RWPE2 (cell line): Measurements from ENCODE around the gene SPECC1.

Experiments used
- ATAC-seq: fragments of 200-7000 bp; cut with Tn5 transposase; 3 replicates; pipeline ENCODE4 v1.9.1; 2021; ENCODE audit warnings: low read depth
- DNase-seq: peaks from one replicate; pipeline ENCODE4 v3.0.0-alpha.2; 2020; ENCODE audit warnings: low spot score
- H3K27ac ChIP-seq: fragments of 450-650 bp; 2 replicates; pipeline ENCODE4 v1.5.1; 2017; ENCODE audit warnings: mild to moderate bottlenecking; ENCODE audit not compliant: poor library complexity, severe bottlenecking
- H3K27me3 ChIP-seq: fragments of 250-450 bp; sonication (Bioruptor Pico); 2 replicates; pipeline ENCODE4 v1.5.1; 2021; ENCODE audit warnings: mild to moderate bottlenecking, moderate library complexity; ENCODE audit not compliant: insufficient read depth, poor library complexity, severe bottlenecking
- H3K36me3 ChIP-seq: fragments of 250-450 bp; sonication (Bioruptor Pico); 2 replicates; pipeline ENCODE4 v1.5.1; 2020; ENCODE audit warnings: low read depth, mild to moderate bottlenecking, moderate library complexity
- H3K4me1 ChIP-seq: fragments of 250-450 bp; sonication (Bioruptor Pico); 2 replicates; pipeline ENCODE4 v1.5.1; 2021; ENCODE audit warnings: mild to moderate bottlenecking, moderate library complexity; ENCODE audit not compliant: insufficient read depth, poor library complexity, severe bottlenecking
- H3K4me3 ChIP-seq: fragments of 250-450 bp; sonication (Bioruptor Pico); 2 replicates; pipeline ENCODE4 v1.5.1; 2021; ENCODE audit warnings: mild to moderate bottlenecking, moderate library complexity; ENCODE audit not compliant: severe bottlenecking
- H3K9me3 ChIP-seq: fragments of 250-450 bp; sonication (Bioruptor Pico); 2 replicates; pipeline ENCODE4 v1.5.1; 2021; ENCODE audit warnings: mild to moderate bottlenecking, moderate library complexity; ENCODE audit not compliant: severe bottlenecking
- TF ChIP-seq, protein P1 (sequence below): fragments of 450-650 bp; IDR thresholded peaks from one replicate; pipeline ENCODE4 v1.5.1; 2017; ENCODE audit warnings: mild to moderate bottlenecking, moderate library complexity; ENCODE audit not compliant: poor library complexity, severe bottlenecking

The SPECC1 gene

DNA sequence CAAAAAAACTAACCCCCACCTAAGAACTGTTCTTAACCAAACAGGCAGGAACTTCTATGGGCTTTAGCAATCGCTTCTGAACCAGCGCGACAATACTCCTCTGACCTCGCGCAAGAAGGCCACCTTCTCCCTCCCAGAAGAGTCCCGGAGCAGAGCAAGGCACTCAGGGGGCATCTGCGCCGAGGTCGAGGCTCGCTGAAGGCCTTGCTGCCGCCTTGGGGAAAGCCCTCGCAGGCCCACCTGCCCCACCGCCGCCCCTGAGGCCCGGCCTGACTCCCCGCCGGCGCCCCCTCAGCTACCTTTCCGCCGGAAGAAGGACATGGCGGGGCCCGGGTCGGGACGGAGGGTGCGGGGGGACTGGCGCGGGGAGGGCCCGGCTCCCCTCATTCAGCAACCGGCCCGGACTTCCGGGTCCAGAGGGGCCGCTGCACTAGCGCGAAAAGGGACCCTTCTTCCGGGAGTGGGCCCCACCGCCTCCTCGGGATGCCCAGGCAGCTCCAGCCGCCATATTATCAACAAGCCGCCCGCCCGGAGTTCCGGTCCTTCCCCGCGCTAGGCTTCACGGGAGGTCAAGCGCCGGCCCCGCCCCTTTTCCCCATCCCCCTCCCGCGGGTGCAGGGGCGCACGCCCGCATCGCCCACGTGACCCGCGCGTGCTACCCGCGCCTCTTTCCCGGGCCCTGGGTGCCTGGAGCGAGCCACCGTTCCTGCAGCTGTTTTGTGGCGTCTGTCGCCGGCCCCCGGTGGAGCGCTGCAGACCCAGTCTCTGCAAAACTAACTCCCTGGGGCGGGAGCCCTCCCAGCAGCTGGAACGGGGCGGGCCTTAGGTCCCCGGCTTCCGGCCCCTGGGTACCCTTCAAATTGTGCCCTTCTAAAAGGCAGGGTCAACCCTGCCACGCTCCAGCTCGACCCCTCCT is 31.6 kb upstream of the SPECC1 start, which contains the start of gene AKAP10:
AKAP10 (minus strand) TSS at position 536 of the 916 bp plus-strand sequence; CDS start at position 387, 149 bp downstream.
- Histone ChIP-seq H3K36me3 (peaks cover 33% of the 10 kb centered on the region), H3K4me3 (peak within 1 kb of the TSS; percentile 93), H3K4me1 (no peaks in the 10 kb centered on the region), H3K27ac (peak within 1 kb of the TSS; percentile 69), H3K9me3 (no peaks in the 10 kb centered on the region), H3K27me3 (no peaks in the 10 kb centered on the region)
- DNase-seq: peak; percentile 89
- ATAC-seq: peak; percentile 90
- TF ChIP-seq, protein P1, sequence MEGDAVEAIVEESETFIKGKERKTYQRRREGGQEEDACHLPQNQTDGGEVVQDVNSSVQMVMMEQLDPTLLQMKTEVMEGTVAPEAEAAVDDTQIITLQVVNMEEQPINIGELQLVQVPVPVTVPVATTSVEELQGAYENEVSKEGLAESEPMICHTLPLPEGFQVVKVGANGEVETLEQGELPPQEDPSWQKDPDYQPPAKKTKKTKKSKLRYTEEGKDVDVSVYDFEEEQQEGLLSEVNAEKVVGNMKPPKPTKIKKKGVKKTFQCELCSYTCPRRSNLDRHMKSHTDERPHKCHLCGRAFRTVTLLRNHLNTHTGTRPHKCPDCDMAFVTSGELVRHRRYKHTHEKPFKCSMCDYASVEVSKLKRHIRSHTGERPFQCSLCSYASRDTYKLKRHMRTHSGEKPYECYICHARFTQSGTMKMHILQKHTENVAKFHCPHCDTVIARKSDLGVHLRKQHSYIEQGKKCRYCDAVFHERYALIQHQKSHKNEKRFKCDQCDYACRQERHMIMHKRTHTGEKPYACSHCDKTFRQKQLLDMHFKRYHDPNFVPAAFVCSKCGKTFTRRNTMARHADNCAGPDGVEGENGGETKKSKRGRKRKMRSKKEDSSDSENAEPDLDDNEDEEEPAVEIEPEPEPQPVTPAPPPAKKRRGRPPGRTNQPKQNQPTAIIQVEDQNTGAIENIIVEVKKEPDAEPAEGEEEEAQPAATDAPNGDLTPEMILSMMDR: no peak

DNA sequence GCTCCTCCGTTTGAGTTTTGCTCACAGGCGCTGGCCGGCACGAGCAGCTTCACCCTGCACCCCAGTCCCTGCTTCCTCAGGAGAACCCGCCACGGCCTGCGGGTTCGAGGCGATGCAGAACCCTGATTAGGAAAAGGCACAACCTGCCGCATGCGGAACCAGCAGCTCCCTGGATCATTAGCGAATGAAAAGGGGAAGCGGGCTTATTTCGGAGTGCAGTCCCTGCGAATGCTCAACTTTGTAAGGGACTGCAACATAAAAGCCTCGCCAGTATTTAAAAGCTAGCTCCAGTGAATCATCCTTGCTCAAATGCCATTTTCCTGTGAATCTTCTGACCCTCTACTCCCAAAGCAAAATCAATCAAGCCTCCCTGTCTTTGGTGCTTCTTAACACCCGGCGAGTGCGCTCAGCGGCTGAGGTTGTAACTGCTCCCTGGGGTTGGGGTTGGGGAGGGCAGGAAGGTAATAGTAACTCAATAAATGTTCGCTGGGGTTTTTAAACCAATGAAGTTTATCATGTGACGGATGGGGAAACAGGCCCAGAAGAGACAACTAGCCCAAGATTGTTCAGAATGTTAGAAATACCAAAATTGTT is 30.9 kb upstream of the SPECC1 start:
- H3K9me3 ChIP-seq: no peaks in the 10 kb centered on the region
- H3K27me3 ChIP-seq: no peaks in the 10 kb centered on the region
- H3K4me3 ChIP-seq: peak overlapping the region; percentile 93
- H3K36me3 ChIP-seq: peaks cover 25% of the 10 kb centered on the region
- peak overlapping the region; percentile 69 for H3K27ac ChIP-seq
- ATAC-seq (no peak), DNase-seq (no peak)
- TF ChIP-seq, protein P1: no peak
- H3K4me1 ChIP-seq: no peaks in the 10 kb centered on the region

DNA sequence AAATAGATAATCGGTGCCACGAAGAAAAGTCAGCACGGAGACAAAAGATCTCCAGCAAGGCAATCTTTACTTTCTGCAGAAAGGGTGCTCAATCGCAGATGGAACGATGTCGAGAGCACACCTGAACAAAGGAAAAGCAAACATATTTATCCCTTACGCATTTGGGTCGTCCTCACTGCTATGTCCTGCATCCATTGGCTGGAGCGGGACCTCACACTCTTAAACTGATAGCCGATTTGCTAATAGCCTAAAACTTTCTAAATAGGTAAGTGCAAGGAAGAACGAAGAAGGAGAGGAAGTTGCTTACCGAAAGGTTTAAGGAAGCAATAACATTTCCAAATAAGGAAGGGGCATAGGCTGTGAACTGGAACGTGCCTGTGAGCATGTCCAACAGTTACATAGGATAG is 30.4 kb upstream of the SPECC1 start:
- Histone ChIP-seq H3K27ac (no peak overlapping the region), H3K4me1 (no peaks in the 10 kb centered on the region), H3K4me3 (no peak overlapping the region), H3K9me3 (no peaks in the 10 kb centered on the region), H3K27me3 (no peaks in the 10 kb centered on the region), H3K36me3 (peaks cover 20% of the 10 kb centered on the region)
- TF ChIP-seq, protein P1: no peak
- no peak for ATAC-seq
- DNase-seq: no peak

GRCh38 chr17:19979917-19980770 is 29.0 kb upstream of the SPECC1 start:
- no peaks in the 10 kb centered on the region for H3K4me1 ChIP-seq
- no peaks in the 10 kb centered on the region for H3K27me3 ChIP-seq
- no peak overlapping the region for H3K27ac ChIP-seq
- no peak for DNase-seq
- H3K4me3 ChIP-seq: no peak overlapping the region
- TF ChIP-seq, protein P1: no peak
- no peak for ATAC-seq
- H3K9me3 ChIP-seq: no peaks in the 10 kb centered on the region
- H3K36me3 ChIP-seq: peaks cover 12% of the 10 kb centered on the region
